Aorta (tissue), 5 donors: Measurements from ENCODE around the gene TEX10. TPM values are rescaled to one million over a fixed set of nuclear protein-coding genes. Genes with fewer than 3 reads are reported as not detected.

Experiments used
- ATAC-seq: fragments of 200-7000 bp; cut with Tn5 transposase; one replicate; pipeline ENCODE4 v1.9.1; 2022; ENCODE audit warnings: moderate library complexity; ENCODE audit not compliant: low FRiP score
- DNase-seq, 2 donors: peaks; one replicate each; pipeline ENCODE4 v3.0.0-alpha.2; 2020
- H3K27ac ChIP-seq, 2 donors: one replicate each; pipeline ENCODE4 v1.5.1; 2013; ENCODE audit warnings: low read length in 2 of 2, mild to moderate bottlenecking in 2 of 2, moderate library complexity in 2 of 2, control low read depth in 1 of 2, inconsistent platforms in 1 of 2, low read depth in 1 of 2
- H3K27me3 ChIP-seq, 2 donors: one replicate each; pipeline ENCODE4 v1.6.1; 2013; ENCODE audit warnings: control low read depth in 1 of 2, low read length in 1 of 2, mild to moderate bottlenecking in 1 of 2, moderate library complexity in 1 of 2; ENCODE audit not compliant: insufficient read depth in 2 of 2, control insufficient read depth in 1 of 2
- H3K36me3 ChIP-seq, 2 donors: one replicate each; pipeline ENCODE4 v1.6.1; 2013; ENCODE audit warnings: control low read depth in 1 of 2, low read length in 1 of 2, mild to moderate bottlenecking in 1 of 2; ENCODE audit not compliant: insufficient read depth in 2 of 2, control insufficient read depth in 1 of 2
- H3K4me1 ChIP-seq, 2 donors: one replicate each; pipeline ENCODE4 v1.6.1; 2013; ENCODE audit warnings: low read length in 2 of 2, control low read depth in 1 of 2, mild to moderate bottlenecking in 1 of 2, moderate library complexity in 1 of 2; ENCODE audit not compliant: insufficient read depth in 2 of 2, control insufficient read depth in 1 of 2
- H3K4me3 ChIP-seq, 2 donors: one replicate each; pipeline ENCODE4 v1.5.1; 2013; ENCODE audit warnings: low read length in 2 of 2, control low read depth in 1 of 2, mild to moderate bottlenecking in 1 of 2
- H3K9me3 ChIP-seq: one replicate; pipeline ENCODE4 v1.6.1; 2013; ENCODE audit warnings: mild to moderate bottlenecking, low read length; ENCODE audit not compliant: control insufficient read depth
- WGBS, 2 donors: extraction: QIAGEN DNeasy Blood & Tissue Kit; methylation state at CpG; one replicate each; pipeline ENCODE4 v1.1.7; 2013; 5-methylcytosine and 5-hydroxymethylcytosine counted together
- intact Hi-C, 2 donors: fragments of 100-400 bp; cut with DNase I; formaldehyde crosslinking; loops; one replicate each; pipeline versions ENCODE4 v1.14.2 to v1.15.0; 2022
- polyA plus RNA-seq, 2 donors: library from polyadenylated mRNA; stranded (reverse); fragments of 200-250 nt; gene quantifications; one replicate each; pipeline ENCODE4 v1.2.3, GENCODE V29; 2013
- total RNA-seq, 2 donors: library from RNA; stranded (reverse); fragmentation: NEBNext Ultra II Directional; extraction: Animal tissue kit (Norgen Biotek cat#: 25700); gene quantifications; one replicate each; pipeline ENCODE4 v1.2.1, GENCODE V29; 2021
- donor health status: healthy with polysubstance abuse.
- donor health status: Bipolar disorder and iron deficiency.
- donor health status: DM: no; HTN: no; CAD: no.
- donor health status: DM: no; HTN: no; CAD: no.
- donor health status: DM: yes; HTN: yes; CAD: no.

TEX10 gene
- total and polyA plus RNA-seq, 4 donors: 3.4 to 12.9 (median 8.7) TPM

- no peaks in the 10 kb centered on the region for H3K9me3 ChIP-seq
- no peaks in the 10 kb centered on the region for H3K4me1 ChIP-seq
- no peak for DNase-seq
- intact Hi-C loops: no loop called here
- no peak overlapping the region for H3K27ac ChIP-seq
- WGBS, 2 donors: 53 to 63% methylated on average over 1 of the region's 1 CpG
- ATAC-seq: no peak
- H3K27me3 ChIP-seq: no peaks in the 10 kb centered on the region
- H3K4me3 ChIP-seq: no peak overlapping the region
- H3K36me3 ChIP-seq: no peaks in the 10 kb centered on the region
Observed at GRCh38 chr9:100269656-100270055, 83.1 kb downstream of the TEX10 start.

DNA sequence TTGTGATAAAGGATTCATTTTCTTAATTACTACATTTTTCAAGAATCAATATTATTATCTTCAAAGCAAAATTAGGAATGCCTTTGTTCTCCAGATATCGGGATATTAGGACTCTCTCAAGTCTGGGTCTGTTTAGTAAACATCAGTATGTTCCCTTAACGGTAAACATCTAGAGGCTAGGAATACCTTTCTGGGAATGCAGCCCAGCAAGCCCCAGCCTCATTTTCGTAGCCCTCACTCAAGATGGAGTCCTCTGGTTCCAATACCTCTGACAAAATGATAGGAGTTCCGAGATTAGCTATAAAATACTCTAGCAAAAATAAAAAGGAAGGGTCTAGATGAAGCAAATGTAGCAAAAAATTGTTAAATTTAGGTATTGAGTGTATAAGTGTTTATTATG lies 84.5 kb downstream of the TEX10 start:
- intact Hi-C loops: no loop called here
- Histone ChIP-seq H3K36me3 (no peaks in the 10 kb centered on the region), H3K4me3 (no peak overlapping the region), H3K27ac (no peak overlapping the region), H3K9me3 (no peaks in the 10 kb centered on the region), H3K27me3 (no peaks in the 10 kb centered on the region), H3K4me1 (no peaks in the 10 kb centered on the region)
- DNase-seq: no peak
- 94 to 95% methylated on average over 4 of the region's 4 CpGs for WGBS, 2 donors
- no peak for ATAC-seq

DNA sequence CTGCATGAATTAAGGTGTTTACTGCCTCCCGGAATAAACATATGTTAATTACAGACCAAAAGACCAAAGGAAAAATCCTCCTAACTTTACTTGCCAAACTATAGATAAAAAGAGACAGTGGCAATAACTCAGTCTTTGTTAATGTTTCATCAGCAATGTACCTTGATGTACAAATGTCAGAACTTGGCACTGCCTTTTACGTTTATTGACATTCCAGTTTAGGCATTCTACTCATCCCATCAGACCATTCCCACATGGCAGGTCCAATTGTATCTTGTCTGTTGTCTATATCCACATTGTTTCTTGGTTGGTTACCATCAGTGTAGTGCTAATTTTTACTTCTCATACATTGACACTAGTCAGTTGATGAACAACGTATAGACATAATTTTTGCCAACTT lies 85.5 kb downstream of the TEX10 start:
- DNase-seq (no peak), ATAC-seq (no peak)
- no peaks in the 10 kb centered on the region for H3K9me3 ChIP-seq
- intact Hi-C loops: no loop called here
- no peaks in the 10 kb centered on the region for H3K36me3 ChIP-seq
- H3K27me3 ChIP-seq: no peaks in the 10 kb centered on the region
- no peaks in the 10 kb centered on the region for H3K4me1 ChIP-seq
- no peak overlapping the region for H3K4me3 ChIP-seq
- 93 to 95% methylated on average over 3 of the region's 3 CpGs for WGBS, 2 donors
- no peak overlapping the region for H3K27ac ChIP-seq

Other genes starting within 250 kb of the TEX10 start
- 10 to 100 TPM; 26.6 to 31.0 TPM for gene MSANTD3, start 74.2 kb upstream of the TEX10 start, total RNA-seq
- gene MSANTD3, start 74.2 kb upstream of the TEX10 start, polyA plus RNA-seq: 10 to 100 TPM; 13.7 to 28.9 TPM
- under 1 TPM; 0.27 to 0.78 TPM for gene TMEFF1, start 120.2 kb upstream of the TEX10 start, total RNA-seq
- gene TMEFF1, start 120.2 kb upstream of the TEX10 start, polyA plus RNA-seq: not detected
- 1 to 10 TPM; 1.1 to 1.3 TPM for gene CAVIN4, start 225.1 kb upstream of the TEX10 start, total RNA-seq
- under 1 TPM; 0.41 to 0.50 TPM for gene CAVIN4, start 225.1 kb upstream of the TEX10 start, polyA plus RNA-seq